GM12875 (cell line): ENCODE results near the gene C11orf65.
A peak's percentile ranks its signal among the peaks of the same experiment; 100 is the strongest.

Source experiments
- H3K4me3 ChIP-seq: one replicate; pipeline ENCODE4 v1.5.1; 2011; ENCODE audit warnings: low read depth, low read length, control low read depth
- CTCF ChIP-seq: IDR thresholded peaks from 2 replicates; pipeline ENCODE4 v1.5.1; 2011; ENCODE audit warnings: low read depth, mild to moderate bottlenecking, control low read depth, inconsistent platforms, low read length, moderate library complexity, borderline replicate concordance; ENCODE audit not compliant: insufficient read depth

The C11orf65 gene, protein sequence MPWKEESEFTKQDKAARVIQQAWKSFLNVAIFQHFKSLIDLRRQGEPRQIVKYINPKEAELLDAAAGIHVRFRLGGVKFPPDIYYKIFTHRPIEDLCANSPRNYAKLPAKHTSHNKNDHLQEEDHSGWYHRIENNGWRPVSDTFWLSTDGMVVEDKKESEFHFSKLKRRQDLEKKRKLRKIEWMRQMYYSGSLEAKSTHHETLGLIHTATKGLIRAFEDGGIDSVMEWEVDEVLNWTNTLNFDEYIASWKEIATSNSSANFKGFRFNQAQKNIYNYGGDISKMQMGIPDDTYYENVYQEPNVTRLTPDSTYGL

GRCh38 chr11:108467091-108467823 is at the start of gene C11orf65:
Gene C11orf65 (minus strand): TSS chr11:108467529. CDS start chr11:108461559, 5,970 bp downstream.
- H3K4me3 ChIP-seq: peak within 1 kb of the TSS; percentile 86
- TF ChIP-seq CTCF: no peak

DNA sequence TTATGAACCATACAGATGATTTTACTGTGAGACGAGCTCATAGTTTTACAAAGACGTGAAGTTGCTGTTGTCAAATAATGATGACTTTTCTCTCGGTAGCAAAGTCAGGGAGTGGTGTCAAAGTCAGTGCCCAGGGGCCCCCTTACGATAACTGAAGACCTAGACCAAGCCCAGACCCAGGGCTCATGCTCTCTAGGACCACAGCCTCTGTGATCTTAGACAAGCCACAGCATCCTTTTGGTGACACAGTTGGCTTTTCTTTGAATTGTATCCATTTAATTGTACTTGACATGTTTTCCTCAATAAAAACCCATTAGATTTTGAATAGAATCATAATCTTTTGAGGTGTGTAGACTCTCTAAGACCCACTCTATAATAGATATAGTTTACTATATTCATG is 48.8 kb upstream of the C11orf65 start:
- no peak overlapping the region for H3K4me3 ChIP-seq
- TF ChIP-seq CTCF: no peak

GRCh38 chr11:108512708-108513107 is 45.4 kb upstream of the C11orf65 start:
- TF ChIP-seq CTCF: no peak
- H3K4me3 ChIP-seq: no peak overlapping the region

DNA sequence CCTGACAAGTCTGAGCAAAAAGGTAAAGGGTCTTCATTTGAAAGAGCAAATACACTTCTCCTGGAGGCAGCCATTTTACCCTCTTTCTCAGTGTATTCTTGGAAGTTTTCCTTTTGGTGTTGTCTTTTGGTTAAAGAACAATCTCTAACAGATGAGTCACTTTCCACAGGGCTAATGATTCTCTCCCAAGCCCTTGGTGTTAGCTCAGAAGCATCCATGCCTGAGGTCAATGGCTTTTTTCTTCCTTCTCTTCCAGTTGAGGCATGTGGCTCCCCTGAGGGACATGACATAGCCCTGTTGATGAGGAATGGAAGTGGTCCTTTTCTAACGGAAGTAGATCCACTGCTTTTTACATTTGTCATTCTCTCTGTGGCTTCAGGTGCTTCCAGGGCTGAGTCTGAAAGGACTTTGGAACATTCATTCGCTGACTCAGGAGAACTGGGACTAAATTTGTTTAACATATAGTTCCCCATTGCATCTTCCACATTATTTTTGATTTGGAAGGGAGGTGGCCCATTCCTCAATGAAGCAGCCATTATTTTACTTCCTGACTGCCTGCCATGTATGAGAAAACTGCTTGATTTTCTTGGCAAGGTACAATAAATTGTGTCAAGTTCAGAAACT is 44.6 kb upstream of the C11orf65 start:
- TF ChIP-seq CTCF: no peak

GRCh38 chr11:108508653-108509593 is 41.6 kb upstream of the C11orf65 start:
- H3K4me3 ChIP-seq: no peak overlapping the region
- TF ChIP-seq CTCF: no peak

More for the DNA sequence above, 44.6 kb upstream of the C11orf65 start:
- no peak overlapping the region for H3K4me3 ChIP-seq

GRCh38 chr11:108501396-108501795 is 34.1 kb upstream of the C11orf65 start:
- TF ChIP-seq CTCF: no peak
- H3K4me3 ChIP-seq: no peak overlapping the region
